HepG2 (cell line): ENCODE measurements around the gene VAMP5. TPM values are rescaled to one million over a fixed set of nuclear protein-coding genes. Genes with fewer than 3 reads are reported as not detected.

Experiments
- BORCS8-MEF2B ChIP-seq: sonication (generic); formaldehyde crosslinking; IDR thresholded peaks from 2 replicates; pipeline ENCODE4 v1.8.0; 2022; ENCODE audit warnings: mild to moderate bottlenecking, missing genetic modification reagents
- CEBPB ChIP-seq: IDR thresholded peaks from 2 replicates; pipeline ENCODE4 v1.6.1; 2011; ENCODE audit warnings: low read depth, low read length, improper control_type of control experiment, borderline replicate concordance
- GABPA ChIP-seq, 2 experiments: IDR thresholded peaks; 2 replicates each; pipeline ENCODE4 v1.6.1; 2011 to 2016; ENCODE audit warnings: low read depth in 2 of 2, low read length in 1 of 2, missing biosample characterization in 1 of 2, missing genetic modification characterization in 1 of 2
- HHEX ChIP-seq: IDR thresholded peaks from 2 replicates; pipeline ENCODE4 v1.6.1; 2016; ENCODE audit warnings: control low read depth
- RXRB ChIP-seq: IDR thresholded peaks from 2 replicates; pipeline ENCODE4 v1.6.1; 2016; ENCODE audit warnings: borderline replicate concordance, missing genetic modification reagents, missing compliant biosample characterization
- SCMH1 ChIP-seq: sonication (generic); formaldehyde crosslinking; IDR thresholded peaks from 2 replicates; pipeline ENCODE4 v1.9.0; 2021; ENCODE audit warnings: missing genetic modification reagents, mild to moderate bottlenecking, borderline replicate concordance
- ZBTB3 ChIP-seq: sonication (generic); formaldehyde crosslinking; IDR thresholded peaks from 2 replicates; pipeline ENCODE4 v1.4.0; 2020; ENCODE audit warnings: low read depth, mild to moderate bottlenecking, moderate library complexity, missing genetic modification reagents, borderline replicate concordance
- ZNF10 ChIP-seq: sonication (generic); formaldehyde crosslinking; IDR thresholded peaks from 2 replicates; pipeline ENCODE4 v1.4.0; 2020; ENCODE audit warnings: mild to moderate bottlenecking, low read depth, missing genetic modification reagents, borderline replicate concordance
- ZNF337 ChIP-seq: sonication (generic); formaldehyde crosslinking; IDR thresholded peaks from 2 replicates; pipeline ENCODE4 v1.5.1; 2020; ENCODE audit warnings: missing genetic modification reagents, low read depth, mild to moderate bottlenecking, borderline replicate concordance
- ZNF33A ChIP-seq: sonication (generic); formaldehyde crosslinking; IDR thresholded peaks from 2 replicates; pipeline ENCODE4 v1.5.1; 2020; ENCODE audit warnings: missing genetic modification reagents, mild to moderate bottlenecking, moderate library complexity, borderline replicate concordance
- ZNF678 ChIP-seq: sonication (generic); formaldehyde crosslinking; IDR thresholded peaks from 2 replicates; pipeline ENCODE4 v1.4.0; 2020; ENCODE audit warnings: mild to moderate bottlenecking, missing genetic modification reagents
- ZNF792 ChIP-seq: IDR thresholded peaks from 2 replicates; pipeline ENCODE4 v1.6.1; 2016
- ZZZ3 ChIP-seq: sonication (generic); formaldehyde crosslinking; IDR thresholded peaks from 2 replicates; pipeline ENCODE4 v1.4.0; 2020; ENCODE audit warnings: missing genetic modification reagents, mild to moderate bottlenecking, borderline replicate concordance
- polyA plus RNA-seq, 8 experiments: library from polyadenylated mRNA; depleted of rRNA in 3 of 8; stranded (reverse) in 7 of 8; unstranded in 1 of 8; fragments of >200 nt; fragmentation: Illumina TruSeq in 4 of 8; extraction: Trizol in 4 of 8; gene quantifications; 2 replicates each; pipeline versions ENCODE4 v1.2.1 to v1.2.3, GENCODE V29; 2011 to 2016; ENCODE audit warnings: low read depth in 4 of 8, missing spikeins in 1 of 8, mixed read lengths in 1 of 8; ENCODE audit not compliant: insufficient read depth in 1 of 8
- total RNA-seq, 5 experiments: library from RNA; depleted of rRNA; stranded (reverse); fragments of >200 nt; fragmentation: Illumina TruSeq; extraction: Trizol; gene quantifications; 2 replicates each; pipeline ENCODE4 v1.2.3, GENCODE V29; 2016; ENCODE audit warnings: low read depth in 1 of 5
- TF ChIP-seq, protein P1 (sequence below), 2 experiments: sonication (generic) in 1 of 2; formaldehyde crosslinking in 1 of 2; IDR thresholded peaks; 2 replicates each; pipeline versions ENCODE4 v1.6.1 to v1.9.0; 2014 to 2022; ENCODE audit warnings: antibody characterized with exemption in 1 of 2, borderline replicate concordance in 1 of 2, inconsistent platforms in 1 of 2, low read depth in 1 of 2, missing genetic modification reagents in 1 of 2
- TF ChIP-seq, protein P2 (sequence below): sonication (generic); formaldehyde crosslinking; IDR thresholded peaks from 2 replicates; pipeline ENCODE4 v1.9.0; 2022; ENCODE audit warnings: missing genetic modification reagents, mild to moderate bottlenecking, borderline replicate concordance
- TF ChIP-seq, protein P3 (sequence below): sonication (generic); formaldehyde crosslinking; IDR thresholded peaks from 2 replicates; pipeline ENCODE4 v1.4.0; 2020; ENCODE audit warnings: low read depth, mild to moderate bottlenecking, missing genetic modification reagents
- TF ChIP-seq, protein P4 (sequence below): sonication (generic); formaldehyde crosslinking; IDR thresholded peaks from 2 replicates; pipeline ENCODE4 v1.8.0; 2022; ENCODE audit warnings: mild to moderate bottlenecking, missing genetic modification reagents, moderate library complexity

Gene VAMP5
- total and polyA plus RNA-seq, 2 of the 13 experiments (the other 11 are each of a cell fraction or from before 2014, with no cell fraction given), result 7.2 to 56.7 TPM

DNA sequence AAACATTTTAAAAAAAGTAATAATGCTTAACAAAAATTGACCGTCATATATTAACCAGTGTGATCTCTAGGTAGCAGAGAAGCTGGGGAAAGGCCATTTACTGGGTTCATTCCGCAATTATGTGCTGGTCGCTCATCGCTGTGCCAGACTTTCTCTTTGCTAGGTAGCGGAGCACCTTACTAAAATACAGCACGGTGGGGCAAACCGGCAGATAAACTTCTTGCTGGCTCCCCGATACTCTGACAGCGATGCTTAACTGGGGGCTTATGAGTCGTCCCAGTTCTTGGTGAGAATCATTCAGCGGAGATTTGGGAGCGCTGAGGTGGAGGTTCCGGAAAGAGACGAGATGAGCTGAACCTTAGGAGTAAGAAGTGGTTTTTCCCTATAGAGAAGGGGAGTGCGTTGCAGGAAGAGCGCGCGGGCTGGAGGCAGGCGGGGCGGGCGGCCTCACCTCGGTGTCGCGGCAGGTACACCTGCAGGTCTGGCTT is 27.0 kb downstream of the VAMP5 start (continued):
- no peak for TF ChIP-seq RXRB (CRISPR knock-in tag)
- no peak for TF ChIP-seq SCMH1 (CRISPR knock-in tag)
- no peak for TF ChIP-seq ZNF10
- TF ChIP-seq, protein P1, sequence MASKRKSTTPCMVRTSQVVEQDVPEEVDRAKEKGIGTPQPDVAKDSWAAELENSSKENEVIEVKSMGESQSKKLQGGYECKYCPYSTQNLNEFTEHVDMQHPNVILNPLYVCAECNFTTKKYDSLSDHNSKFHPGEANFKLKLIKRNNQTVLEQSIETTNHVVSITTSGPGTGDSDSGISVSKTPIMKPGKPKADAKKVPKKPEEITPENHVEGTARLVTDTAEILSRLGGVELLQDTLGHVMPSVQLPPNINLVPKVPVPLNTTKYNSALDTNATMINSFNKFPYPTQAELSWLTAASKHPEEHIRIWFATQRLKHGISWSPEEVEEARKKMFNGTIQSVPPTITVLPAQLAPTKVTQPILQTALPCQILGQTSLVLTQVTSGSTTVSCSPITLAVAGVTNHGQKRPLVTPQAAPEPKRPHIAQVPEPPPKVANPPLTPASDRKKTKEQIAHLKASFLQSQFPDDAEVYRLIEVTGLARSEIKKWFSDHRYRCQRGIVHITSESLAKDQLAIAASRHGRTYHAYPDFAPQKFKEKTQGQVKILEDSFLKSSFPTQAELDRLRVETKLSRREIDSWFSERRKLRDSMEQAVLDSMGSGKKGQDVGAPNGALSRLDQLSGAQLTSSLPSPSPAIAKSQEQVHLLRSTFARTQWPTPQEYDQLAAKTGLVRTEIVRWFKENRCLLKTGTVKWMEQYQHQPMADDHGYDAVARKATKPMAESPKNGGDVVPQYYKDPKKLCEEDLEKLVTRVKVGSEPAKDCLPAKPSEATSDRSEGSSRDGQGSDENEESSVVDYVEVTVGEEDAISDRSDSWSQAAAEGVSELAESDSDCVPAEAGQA (IDR thresholded peaks at IDR 0.05; ENCODE audit: low read depth), result no peak
- TF ChIP-seq, protein P1 (CRISPR knock-in tag; IDR thresholded peaks at IDR 0.05; ENCODE audit: borderline replicate concordance), result no peak
- TF ChIP-seq ZNF678 (CRISPR knock-in tag), result 0 out of 2 replicates have a peak, but pooled peaks have one; percentile 64
- no peak for TF ChIP-seq GABPA (IDR thresholded peaks at IDR 0.05; ENCODE audit: low read depth, low read length)
- TF ChIP-seq GABPA (CRISPR knock-in tag; IDR thresholded peaks at IDR 0.05; ENCODE audit: low read depth), result 0 out of 2 replicates have a peak, but pooled peaks have one; percentile 4
- no peak for TF ChIP-seq ZBTB3
- TF ChIP-seq CEBPB, result no peak
- TF ChIP-seq, protein P2, sequence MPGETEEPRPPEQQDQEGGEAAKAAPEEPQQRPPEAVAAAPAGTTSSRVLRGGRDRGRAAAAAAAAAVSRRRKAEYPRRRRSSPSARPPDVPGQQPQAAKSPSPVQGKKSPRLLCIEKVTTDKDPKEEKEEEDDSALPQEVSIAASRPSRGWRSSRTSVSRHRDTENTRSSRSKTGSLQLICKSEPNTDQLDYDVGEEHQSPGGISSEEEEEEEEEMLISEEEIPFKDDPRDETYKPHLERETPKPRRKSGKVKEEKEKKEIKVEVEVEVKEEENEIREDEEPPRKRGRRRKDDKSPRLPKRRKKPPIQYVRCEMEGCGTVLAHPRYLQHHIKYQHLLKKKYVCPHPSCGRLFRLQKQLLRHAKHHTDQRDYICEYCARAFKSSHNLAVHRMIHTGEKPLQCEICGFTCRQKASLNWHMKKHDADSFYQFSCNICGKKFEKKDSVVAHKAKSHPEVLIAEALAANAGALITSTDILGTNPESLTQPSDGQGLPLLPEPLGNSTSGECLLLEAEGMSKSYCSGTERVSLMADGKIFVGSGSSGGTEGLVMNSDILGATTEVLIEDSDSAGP (CRISPR knock-in tag), result no peak; the same call in 1 of the 2 replicates
- TF ChIP-seq, protein P3, sequence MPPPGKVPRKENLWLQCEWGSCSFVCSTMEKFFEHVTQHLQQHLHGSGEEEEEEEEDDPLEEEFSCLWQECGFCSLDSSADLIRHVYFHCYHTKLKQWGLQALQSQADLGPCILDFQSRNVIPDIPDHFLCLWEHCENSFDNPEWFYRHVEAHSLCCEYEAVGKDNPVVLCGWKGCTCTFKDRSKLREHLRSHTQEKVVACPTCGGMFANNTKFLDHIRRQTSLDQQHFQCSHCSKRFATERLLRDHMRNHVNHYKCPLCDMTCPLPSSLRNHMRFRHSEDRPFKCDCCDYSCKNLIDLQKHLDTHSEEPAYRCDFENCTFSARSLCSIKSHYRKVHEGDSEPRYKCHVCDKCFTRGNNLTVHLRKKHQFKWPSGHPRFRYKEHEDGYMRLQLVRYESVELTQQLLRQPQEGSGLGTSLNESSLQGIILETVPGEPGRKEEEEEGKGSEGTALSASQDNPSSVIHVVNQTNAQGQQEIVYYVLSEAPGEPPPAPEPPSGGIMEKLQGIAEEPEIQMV (CRISPR knock-in tag), result no peak
- TF ChIP-seq ZNF792, result no peak
- TF ChIP-seq BORCS8-MEF2B (CRISPR knock-in tag), result no peak
- TF ChIP-seq, protein P4, sequence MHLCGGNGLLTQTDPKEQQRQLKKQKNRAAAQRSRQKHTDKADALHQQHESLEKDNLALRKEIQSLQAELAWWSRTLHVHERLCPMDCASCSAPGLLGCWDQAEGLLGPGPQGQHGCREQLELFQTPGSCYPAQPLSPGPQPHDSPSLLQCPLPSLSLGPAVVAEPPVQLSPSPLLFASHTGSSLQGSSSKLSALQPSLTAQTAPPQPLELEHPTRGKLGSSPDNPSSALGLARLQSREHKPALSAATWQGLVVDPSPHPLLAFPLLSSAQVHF (CRISPR knock-in tag), result no peak
- TF ChIP-seq ZZZ3 (CRISPR knock-in tag), result no peak
- TF ChIP-seq ZNF337 (CRISPR knock-in tag), result 0 out of 2 replicates have a peak, but pooled peaks have one; percentile 14
- TF ChIP-seq ZNF33A (CRISPR knock-in tag), result peak; percentile 23; the same call in 1 of the 2 replicates
- no peak for TF ChIP-seq HHEX (CRISPR knock-in tag)
